ENCODE results near the gene BPTF.

GRCh38 chr17:67950945-67951344 is 125.6 kb downstream of the BPTF start:
- TF ChIP-seq HMGXB4 (CRISPR knock-in tag; IDR thresholded peaks at IDR 0.05; ENCODE audit: borderline replicate concordance), result no peak
- TF ChIP-seq RAD21 (conservative IDR thresholded peaks at IDR 0.05 in 1 of 2, IDR thresholded peaks at IDR 0.05 in 1 of 2), result no peak
- no peak for TF ChIP-seq CTCF (IDR thresholded peaks at IDR 0.05)
- no peak for TF ChIP-seq NPAS2 (CRISPR knock-in tag; IDR thresholded peaks at IDR 0.05; ENCODE audit: borderline replicate concordance)
- no peak for TF ChIP-seq CHD2 (IDR thresholded peaks at IDR 0.05; ENCODE audit: low read length, partially characterized antibody)
- TF ChIP-seq HOXB13 (CRISPR knock-in tag; IDR thresholded peaks at IDR 0.05; ENCODE audit: low read depth), result no peak
- no peak for TF ChIP-seq RCOR1 (IDR thresholded peaks at IDR 0.05; ENCODE audit: low read depth, low read length)
- no peak for TF ChIP-seq SMC3 (IDR thresholded peaks at IDR 0.05)
- no peak for TF ChIP-seq PBX3 (IDR thresholded peaks at IDR 0.05)
- no peak for TF ChIP-seq CBX8 (IDR thresholded peaks at IDR 0.05)
- TF ChIP-seq NFE2L2 (conservative IDR thresholded peaks at IDR 0.05; ENCODE audit: low read length), result no peak
- TF ChIP-seq EP300 (IDR thresholded peaks at IDR 0.05), result no peak

All from A549 (cell line).